HL-60 (cell line): Measurements from ENCODE around the gene SLC35G1.

Experiments
- DNase-seq, 2 experiments: peaks; one replicate each; pipeline ENCODE4 v3.0.0-alpha.2; 2010 to 2020; ENCODE audit warnings: low read depth in 1 of 2, low spot score in 1 of 2
- H3K27ac ChIP-seq: fragments of 250-450 bp; sonication (Bioruptor Pico); replicated peaks from 2 replicates; pipeline ENCODE4 v1.5.1; 2020; ENCODE audit warnings: mild to moderate bottlenecking, moderate library complexity
- H3K27me3 ChIP-seq: fragments of 250-450 bp; sonication (Bioruptor Pico); 2 replicates; pipeline ENCODE4 v1.5.1; 2021; ENCODE audit warnings: mild to moderate bottlenecking, moderate library complexity; ENCODE audit not compliant: insufficient read depth, poor library complexity, severe bottlenecking
- H3K4me3 ChIP-seq: replicated peaks from 2 replicates; pipeline ENCODE4 v1.5.1; 2011; ENCODE audit warnings: mild to moderate bottlenecking, control low read depth, low read length; ENCODE audit not compliant: insufficient read depth
- CTCF ChIP-seq: IDR thresholded peaks from one replicate; pipeline ENCODE4 v1.5.1; 2011; ENCODE audit warnings: low read length, control low read depth, inconsistent platforms; ENCODE audit not compliant: insufficient read depth
- GABPA ChIP-seq: IDR thresholded peaks from 2 replicates; pipeline ENCODE4 v1.6.1; 2012; ENCODE audit warnings: low read depth
- POLR2AphosphoS5 ChIP-seq: IDR thresholded peaks from 2 replicates; pipeline ENCODE4 v1.6.1; 2012; ENCODE audit warnings: low read depth
- REST ChIP-seq: IDR thresholded peaks from 2 replicates; pipeline ENCODE4 v1.6.1; 2012; ENCODE audit warnings: low read depth; ENCODE audit not compliant: insufficient replicate concordance
- SPI1 ChIP-seq: IDR thresholded peaks from 2 replicates; pipeline ENCODE4 v1.6.1; 2012; ENCODE audit warnings: low read depth, mild to moderate bottlenecking, borderline replicate concordance

Gene SLC35G1

GRCh38 chr10:93894516-93895378 lies 969 bp downstream of the SLC35G1 start:
- no peak for TF ChIP-seq CTCF
- TF ChIP-seq GABPA: no peak
- no peak for TF ChIP-seq POLR2AphosphoS5
- no peak for TF ChIP-seq REST
- no peak for TF ChIP-seq SPI1
- H3K27ac ChIP-seq: no peak overlapping the region
- peak overlapping the region; percentile 70 for H3K4me3 ChIP-seq
- no peaks in the 10 kb centered on the region for H3K27me3 ChIP-seq
- no peak for DNase-seq

DNA sequence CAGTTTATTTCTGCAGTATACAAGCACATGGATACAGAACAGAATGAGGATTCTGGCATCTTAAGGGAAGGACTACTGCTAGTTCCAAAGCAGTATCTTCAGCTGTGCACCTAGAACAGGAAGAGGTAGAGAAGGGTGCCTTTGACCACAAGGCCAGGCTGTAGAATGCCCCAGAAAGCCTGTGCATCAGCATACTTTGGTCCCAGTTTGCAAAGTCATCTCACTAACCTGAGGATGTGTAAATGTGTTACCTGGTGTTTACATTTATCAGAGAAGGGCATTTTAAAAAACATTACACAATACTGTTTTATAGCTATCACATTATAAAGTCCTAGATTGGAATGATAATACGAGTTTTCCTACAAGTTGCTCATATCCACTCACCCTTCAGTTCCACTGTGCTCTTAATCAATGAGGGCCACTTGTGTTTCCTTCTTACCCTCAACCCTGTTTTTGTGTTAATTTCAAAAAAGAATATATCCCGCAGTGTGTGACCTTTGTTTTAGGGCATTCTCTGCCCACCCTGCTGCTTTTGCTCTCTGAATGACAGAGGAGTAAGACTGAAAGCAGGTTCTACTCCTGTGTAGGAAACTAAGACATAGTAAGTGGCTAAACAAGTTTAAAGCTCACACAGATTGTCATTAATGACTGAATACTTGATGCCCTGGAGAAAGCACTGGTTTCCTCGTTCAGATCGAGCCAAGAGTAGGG lies 3.4 kb downstream of the SLC35G1 start:
- no peak for DNase-seq
- H3K27me3 ChIP-seq: no peaks in the 10 kb centered on the region

More for the DNA sequence above, 3.4 kb downstream of the SLC35G1 start:
- Histone ChIP-seq H3K27ac (no peak overlapping the region), H3K4me3 (no peak overlapping the region)
- TF ChIP-seq GABPA: no peak
- TF ChIP-seq POLR2AphosphoS5: no peak
- no peak for TF ChIP-seq CTCF
- TF ChIP-seq SPI1: no peak
- TF ChIP-seq REST: no peak
